ENCODE measurements around the gene CTAG1B. TPM values are rescaled to one million over a fixed set of nuclear protein-coding genes. Genes with fewer than 3 reads are reported as not detected.

Gene CTAG1B
- total RNA-seq: not detected in 2 replicates

GRCh38 chrX:154619182-154619581, at the start of gene CTAG1B:
Gene CTAG1B, minus strand, starts transcription at chrX:154619282. Its CDS starts 64 bp downstream, at chrX:154619218.

GRCh38 chrX:154653413-154653812, 34.3 kb upstream of the CTAG1B start, which contains the start of gene CTAG2:
Gene CTAG2, minus strand, starts transcription at chrX:154653579. Its CDS starts 64 bp downstream, at chrX:154653515.

GRCh38 chrX:154584585-154585183, 34.4 kb downstream of the CTAG1B start, which contains the start of gene CTAG1A:
Gene CTAG1A, plus strand, starts transcription at chrX:154585133. Its CDS starts 74 bp downstream, at chrX:154585207.

Small RNA genes lying within 50 kb of the gene (small RNA-seq; reads per million reads assigned to genes)
- not detected for gene AC244090.1
- not detected for gene AC244107.2

Other genes with a start within 250 kb of the CTAG1B start
- gene FLNA, start 244.6 kb downstream of the CTAG1B start, total RNA-seq: 500 and 1,798 TPM in 2 replicates
- gene EMD, start 240.0 kb downstream of the CTAG1B start, total RNA-seq: 32.2 and 45.9 TPM in 2 replicates
- 1,858 and 2,253 TPM in 2 replicates for gene RPL10, start 220.9 kb downstream of the CTAG1B start, total RNA-seq
- gene DNASE1L1, start 210.0 kb downstream of the CTAG1B start, total RNA-seq: 65.4 and 86.4 TPM in 2 replicates
- 21.2 and 25.1 TPM in 2 replicates for gene TAFAZZIN, start 207.7 kb downstream of the CTAG1B start, total RNA-seq
- gene ATP6AP1, start 190.6 kb downstream of the CTAG1B start, total RNA-seq: 76.7 and 89.1 TPM in 2 replicates
- 74.9 and 75.0 TPM in 2 replicates for gene GDI1, start 182.1 kb downstream of the CTAG1B start, total RNA-seq
- gene FAM50A, start 175.1 kb downstream of the CTAG1B start, total RNA-seq: 25.5 and 28.8 TPM in 2 replicates
- 21.6 and 23.9 TPM in 2 replicates for gene PLXNA3, start 161.0 kb downstream of the CTAG1B start, total RNA-seq
- gene LAGE3, start 140.0 kb downstream of the CTAG1B start, total RNA-seq: 31.4 and 42.2 TPM in 2 replicates
- 48.7 and 56.2 TPM in 2 replicates for gene UBL4A, start 132.7 kb downstream of the CTAG1B start, total RNA-seq
- 56.9 and 65.6 TPM in 2 replicates for gene SLC10A3, start 128.7 kb downstream of the CTAG1B start, total RNA-seq
- gene FAM3A, start 103.0 kb downstream of the CTAG1B start, total RNA-seq: 25.9 and 31.6 TPM in 2 replicates
- gene G6PD, start 72.4 kb downstream of the CTAG1B start, total RNA-seq: 44.8 and 112 TPM in 2 replicates
- gene IKBKG, start 71.7 kb downstream of the CTAG1B start, total RNA-seq: 12.2 and 16.1 TPM in 2 replicates
- gene CTAG1A, start 34.1 kb downstream of the CTAG1B start, total RNA-seq: not detected in 2 replicates
- gene CTAG2, start 34.3 kb upstream of the CTAG1B start, total RNA-seq: 0.39 TPM in 1 of 2 replicates, not detected in the other
- gene GAB3, start 131.8 kb upstream of the CTAG1B start, total RNA-seq: 0.11 and 0.39 TPM in 2 replicates
- 20.4 and 26.1 TPM in 2 replicates for gene DKC1, start 143.6 kb upstream of the CTAG1B start, total RNA-seq
- 6.7 and 9.2 TPM in 2 replicates for gene MPP1, start 186.2 kb upstream of the CTAG1B start, total RNA-seq
- gene SMIM9, start 215.4 kb upstream of the CTAG1B start, total RNA-seq: not detected in 2 replicates

All from placental epithelial cell (primary cell).